H9 (cell line): ENCODE results near the gene KL. TPM values are rescaled to one million over a fixed set of nuclear protein-coding genes. Genes with fewer than 3 reads are reported as not detected.

Source experiments
- DNase-seq: peaks from one replicate; pipeline ENCODE4 v3.0.0-alpha.2; 2017
- H2AFZ ChIP-seq: one replicate; pipeline ENCODE4 v1.6.1; 2013; ENCODE audit warnings: mild to moderate bottlenecking, low read length, control low read depth, moderate library complexity
- H2AK5ac ChIP-seq: 2 replicates; pipeline ENCODE4 v1.6.1; 2013; ENCODE audit warnings: low read length, control low read depth, mixed read lengths; ENCODE audit not compliant: insufficient read length
- H2BK120ac ChIP-seq: one replicate; pipeline ENCODE4 v1.6.1; 2013; ENCODE audit warnings: low read depth, mild to moderate bottlenecking, low read length, control low read depth, inconsistent platforms; ENCODE audit not compliant: poor library complexity, severe bottlenecking
- H2BK12ac ChIP-seq: 2 replicates; pipeline ENCODE4 v1.6.1; 2013; ENCODE audit warnings: low read length, control low read depth, mixed read lengths, low read depth; ENCODE audit not compliant: insufficient read length
- H2BK15ac ChIP-seq: 2 replicates; pipeline ENCODE4 v1.6.1; 2013; ENCODE audit warnings: low read depth, low read length, control low read depth
- H2BK20ac ChIP-seq: one replicate; pipeline ENCODE4 v1.6.1; 2013; ENCODE audit warnings: low read depth, mild to moderate bottlenecking, low read length, control low read depth, inconsistent platforms; ENCODE audit not compliant: poor library complexity, severe bottlenecking
- H2BK5ac ChIP-seq: 2 replicates; pipeline ENCODE4 v1.6.1; 2013; ENCODE audit warnings: low read length, control low read depth, mixed read lengths; ENCODE audit not compliant: insufficient read length
- H3K14ac ChIP-seq: 2 replicates; pipeline ENCODE4 v1.6.1; 2013; ENCODE audit warnings: low read length, control low read depth; ENCODE audit not compliant: insufficient read depth
- H3K18ac ChIP-seq: 2 replicates; pipeline ENCODE4 v1.6.1; 2013; ENCODE audit warnings: low read depth, mild to moderate bottlenecking, mixed read lengths, low read length, control low read depth; ENCODE audit not compliant: insufficient read length
- H3K23ac ChIP-seq: 2 replicates; pipeline ENCODE4 v1.6.1; 2013; ENCODE audit warnings: low read length, control low read depth, mixed read lengths, low read depth; ENCODE audit not compliant: insufficient read length
- H3K23me2 ChIP-seq: 2 replicates; pipeline ENCODE4 v1.6.1; 2013; ENCODE audit warnings: low read depth, mild to moderate bottlenecking, mixed read lengths, low read length, control low read depth; ENCODE audit not compliant: insufficient read length, poor library complexity, severe bottlenecking
- H3K27ac ChIP-seq: 2 replicates; pipeline ENCODE4 v1.5.1; 2013; ENCODE audit warnings: low read length, control low read depth, mixed read lengths, low read depth; ENCODE audit not compliant: insufficient read length
- H3K27me3 ChIP-seq: 2 replicates; pipeline ENCODE4 v1.6.1; 2013; ENCODE audit warnings: low read length, control low read depth, inconsistent platforms; ENCODE audit not compliant: insufficient read depth
- H3K4ac ChIP-seq: 2 replicates; pipeline ENCODE4 v1.6.1; 2013; ENCODE audit warnings: low read depth, mild to moderate bottlenecking, control low read depth, inconsistent platforms, low read length, moderate library complexity
- H3K4me1 ChIP-seq: 2 replicates; pipeline ENCODE4 v1.6.1; 2013; ENCODE audit warnings: low read length, control low read depth, inconsistent platforms; ENCODE audit not compliant: insufficient read depth
- H3K4me2 ChIP-seq: 2 replicates; pipeline ENCODE4 v1.6.1; 2013; ENCODE audit warnings: low read length, control low read depth, mixed read lengths; ENCODE audit not compliant: insufficient read length, insufficient read depth
- H3K56ac ChIP-seq: 2 replicates; pipeline ENCODE4 v1.6.1; 2013; ENCODE audit warnings: low read depth, mild to moderate bottlenecking, mixed read lengths, low read length, control low read depth; ENCODE audit not compliant: insufficient read length
- H3K79me1 ChIP-seq: 2 replicates; pipeline ENCODE4 v1.6.1; 2013; ENCODE audit warnings: low read depth, mild to moderate bottlenecking, moderate library complexity, low read length, control low read depth, inconsistent platforms; ENCODE audit not compliant: insufficient read depth, poor library complexity, severe bottlenecking
- H3K79me2 ChIP-seq: 2 replicates; pipeline ENCODE4 v1.6.1; 2013; ENCODE audit warnings: low read length, control low read depth, inconsistent platforms; ENCODE audit not compliant: insufficient read depth
- H3K9ac ChIP-seq: 2 replicates; pipeline ENCODE4 v1.6.1; 2013; ENCODE audit warnings: low read length, control low read depth, mixed read lengths; ENCODE audit not compliant: insufficient read length; ENCODE audit errors: extremely low read depth
- H3K9me3 ChIP-seq: one replicate; pipeline ENCODE4 v1.6.1; 2013; ENCODE audit warnings: low read depth, low read length, inconsistent platforms; ENCODE audit not compliant: control insufficient read depth
- H3T11ph ChIP-seq: one replicate; pipeline ENCODE4 v1.6.1; 2013; ENCODE audit warnings: mild to moderate bottlenecking, low read length, control low read depth, inconsistent platforms
- H4K20me1 ChIP-seq: one replicate; pipeline ENCODE4 v1.6.1; 2013; ENCODE audit not compliant: control insufficient read depth, insufficient read length, insufficient read depth
- H4K5ac ChIP-seq: 2 replicates; pipeline ENCODE4 v1.6.1; 2013; ENCODE audit warnings: low read depth, mild to moderate bottlenecking, mixed read lengths, low read length, control low read depth; ENCODE audit not compliant: insufficient read length
- H4K8ac ChIP-seq: replicated peaks from 2 replicates; pipeline ENCODE4 v1.6.1; 2013; ENCODE audit warnings: low read length, control low read depth, mixed read lengths, low read depth; ENCODE audit not compliant: insufficient read length
- H4K91ac ChIP-seq: 2 replicates; pipeline ENCODE4 v1.6.1; 2013; ENCODE audit warnings: low read depth, mild to moderate bottlenecking, moderate library complexity, mixed read lengths, low read length, control low read depth; ENCODE audit not compliant: insufficient read length
- H3K27ac Mint-ChIP-seq, 3 experiments: 2 replicates in 2 of 3; 3 replicates in 1 of 3; pipeline ENCODE4 v1.8.0; 2020 to 2021; ENCODE audit warnings: mixed read lengths in 3 of 3, mild to moderate bottlenecking in 1 of 3, moderate library complexity in 1 of 3
- H3K27me3 Mint-ChIP-seq: 2 replicates; pipeline ENCODE4 v1.8.0; 2021; ENCODE audit warnings: low read depth, mild to moderate bottlenecking, moderate library complexity, mixed read lengths
- H3K36me3 Mint-ChIP-seq, 3 experiments: 2 replicates in 2 of 3; 3 replicates in 1 of 3; pipeline ENCODE4 v1.8.0; 2020 to 2021; ENCODE audit warnings: low read depth in 3 of 3, mixed read lengths in 3 of 3; ENCODE audit not compliant: insufficient read depth in 1 of 3
- H3K4me1 Mint-ChIP-seq, 2 experiments: 2 replicates each; pipeline ENCODE4 v1.8.0; 2020; ENCODE audit warnings: mixed read lengths in 2 of 2
- H3K4me3 Mint-ChIP-seq, 2 experiments: 2 replicates in 1 of 2; 3 replicates in 1 of 2; pipeline ENCODE4 v1.8.0; 2020 to 2021; ENCODE audit warnings: mild to moderate bottlenecking in 2 of 2, mixed read lengths in 2 of 2, moderate library complexity in 1 of 2
- H3K9me3 Mint-ChIP-seq, 2 experiments: 2 replicates in 1 of 2; 3 replicates in 1 of 2; pipeline ENCODE4 v1.8.0; 2020; ENCODE audit warnings: mild to moderate bottlenecking in 2 of 2, mixed read lengths in 2 of 2, moderate library complexity in 1 of 2
- WGBS: extraction: QIAGEN DNeasy Blood & Tissue Kit; methylation state at CpG from one replicate; pipeline ENCODE4 v1.1.7; 2013; ENCODE audit warnings: missing lambda C conversion rate, low lambda C conversion rate, mixed read lengths; ENCODE audit not compliant: insufficient read length; ENCODE audit errors: extremely low coverage; 5-methylcytosine and 5-hydroxymethylcytosine counted together
- total RNA-seq: library from RNA; stranded (reverse); gene quantifications from 2 replicates; pipeline ENCODE4 v1.2.1, GENCODE V29; 2021
- TF ChIP-seq, protein P1 (sequence below): fragments of 200-600 bp; sonication (generic); conservative IDR thresholded peaks from 3 replicates; pipeline ENCODE4 v1.8.0; 2021; ENCODE audit warnings: antibody characterized with exemption, mild to moderate bottlenecking

Gene KL
- total RNA-seq, 1 experiment from 2014 or later, result not detected

DNA sequence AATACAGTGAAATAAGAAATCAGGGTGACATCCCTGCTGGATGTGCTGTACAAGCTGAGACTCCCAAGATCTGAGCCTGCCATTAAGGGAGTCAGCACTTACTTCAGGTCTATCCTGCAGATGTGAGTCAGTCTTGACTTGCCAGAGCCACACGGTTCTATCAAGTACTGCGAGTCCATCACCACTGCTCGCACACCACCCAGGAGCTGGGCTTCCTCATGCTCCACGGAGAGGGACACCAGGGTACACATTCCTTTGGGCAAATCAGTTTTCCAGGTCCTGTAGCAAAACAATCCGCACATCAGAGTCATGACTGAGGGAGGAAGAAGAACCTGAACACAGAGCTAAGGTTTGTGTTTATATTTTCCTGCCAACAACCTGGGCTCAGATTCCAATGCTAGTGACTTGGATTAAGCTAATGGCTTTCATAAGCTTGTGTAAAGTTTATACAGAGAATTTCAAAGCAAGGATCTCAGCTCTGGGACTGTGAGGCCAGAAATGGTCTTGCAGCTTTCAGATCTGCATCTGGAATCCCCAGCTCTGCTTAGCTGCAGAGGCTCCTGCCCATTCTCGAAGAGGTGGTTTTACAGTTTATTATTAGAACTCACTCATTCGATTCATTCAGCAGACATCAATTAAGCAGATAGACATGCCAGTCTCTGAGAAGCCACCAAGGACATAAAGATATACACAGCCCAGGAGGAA lies 90.6 kb downstream of the KL start:
- Histone ChIP-seq H3K4ac (no peak overlapping the region), H4K20me1 (no peaks in the 10 kb centered on the region), H3T11ph (no peak overlapping the region), H2BK5ac (no peak overlapping the region), H2AK5ac (no peak overlapping the region), H4K91ac (no peak overlapping the region), H3K4me2 (no peak overlapping the region), H3K18ac (no peak overlapping the region), H3K27me3 (0 out of 2 replicates have a peak, but pooled peaks cover 2% of the 10 kb centered on the region), H2BK120ac (no peak overlapping the region), H3K4me1 (no peaks in the 10 kb centered on the region), H3K9me3 (no peaks in the 10 kb centered on the region), H3K27ac (no peak overlapping the region), H3K79me2 (no peaks in the 10 kb centered on the region), H2BK12ac (no peak overlapping the region), H2BK20ac (no peak overlapping the region), H2BK15ac (no peak overlapping the region), H4K5ac (no peak overlapping the region), H3K23me2 (no peaks in the 10 kb centered on the region), H3K23ac (no peak overlapping the region), H3K9ac (no peak overlapping the region), H4K8ac (no peak overlapping the region), H3K56ac (no peak overlapping the region), H3K79me1 (no peaks in the 10 kb centered on the region), H3K14ac (no peak overlapping the region), H2AFZ (no peak overlapping the region)
- Mint-ChIP-seq H3K27ac (peak overlapping the region in 1 of 3 experiments; percentile 9; a peak in 1 of 7 replicates), H3K36me3 (peaks cover 0 to 7% (median 0%) of the 10 kb centered on the region in 3 experiments; a peak in 2 of 7 replicates), H3K27me3 (no peaks in the 10 kb centered on the region), H3K9me3 (no peaks in the 10 kb centered on the region), H3K4me1 (no peaks in the 10 kb centered on the region), H3K4me3 (no peak overlapping the region)
- no peak for DNase-seq
- TF ChIP-seq, protein P1, sequence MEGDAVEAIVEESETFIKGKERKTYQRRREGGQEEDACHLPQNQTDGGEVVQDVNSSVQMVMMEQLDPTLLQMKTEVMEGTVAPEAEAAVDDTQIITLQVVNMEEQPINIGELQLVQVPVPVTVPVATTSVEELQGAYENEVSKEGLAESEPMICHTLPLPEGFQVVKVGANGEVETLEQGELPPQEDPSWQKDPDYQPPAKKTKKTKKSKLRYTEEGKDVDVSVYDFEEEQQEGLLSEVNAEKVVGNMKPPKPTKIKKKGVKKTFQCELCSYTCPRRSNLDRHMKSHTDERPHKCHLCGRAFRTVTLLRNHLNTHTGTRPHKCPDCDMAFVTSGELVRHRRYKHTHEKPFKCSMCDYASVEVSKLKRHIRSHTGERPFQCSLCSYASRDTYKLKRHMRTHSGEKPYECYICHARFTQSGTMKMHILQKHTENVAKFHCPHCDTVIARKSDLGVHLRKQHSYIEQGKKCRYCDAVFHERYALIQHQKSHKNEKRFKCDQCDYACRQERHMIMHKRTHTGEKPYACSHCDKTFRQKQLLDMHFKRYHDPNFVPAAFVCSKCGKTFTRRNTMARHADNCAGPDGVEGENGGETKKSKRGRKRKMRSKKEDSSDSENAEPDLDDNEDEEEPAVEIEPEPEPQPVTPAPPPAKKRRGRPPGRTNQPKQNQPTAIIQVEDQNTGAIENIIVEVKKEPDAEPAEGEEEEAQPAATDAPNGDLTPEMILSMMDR, result no peak
- no CpG with 5 or more reads among the region's 7 CpGs for WGBS
